Middle frontal gyrus (tissue), 1 donor: Measurements from ENCODE around the gene ENTHD1.

Experiments used
- DNase-seq: peaks from one replicate; pipeline ENCODE4 v3.0.0-alpha.2; 2015; ENCODE audit warnings: low spot score; ENCODE audit errors: extremely low spot score

The ENTHD1 gene

GRCh38 chr22:39800790-39801520, 92.6 kb downstream of the ENTHD1 start:
- no peak for DNase-seq

GRCh38 chr22:39797528-39798147, 95.9 kb downstream of the ENTHD1 start:
- no peak for DNase-seq

- DNase-seq, result no peak
Observed at GRCh38 chr22:39789788-39790187, 103.8 kb downstream of the ENTHD1 start.

GRCh38 chr22:39785232-39785631, 108.3 kb downstream of the ENTHD1 start:
- no peak for DNase-seq

GRCh38 chr22:39777716-39778454, 115.7 kb downstream of the ENTHD1 start:
- no peak for DNase-seq

- no peak for DNase-seq
Observed at GRCh38 chr22:39776295-39777009, 117.1 kb downstream of the ENTHD1 start.

GRCh38 chr22:39773976-39774539, 119.5 kb downstream of the ENTHD1 start:
- DNase-seq, result no peak

- DNase-seq, result no peak
Observed at GRCh38 chr22:39773503-39773902, 120.1 kb downstream of the ENTHD1 start.

GRCh38 chr22:39771486-39771885, 122.1 kb downstream of the ENTHD1 start:
- DNase-seq, result no peak

- DNase-seq, result no peak
Observed at GRCh38 chr22:39765661-39766060, 127.9 kb downstream of the ENTHD1 start.

- DNase-seq, result no peak
Observed at GRCh38 chr22:39765046-39765445, 128.5 kb downstream of the ENTHD1 start.

- no peak for DNase-seq
Observed at GRCh38 chr22:39763276-39763675, 130.3 kb downstream of the ENTHD1 start.

GRCh38 chr22:39750759-39751158, 142.8 kb downstream of the ENTHD1 start:
- no peak for DNase-seq

GRCh38 chr22:39748877-39749276, 144.7 kb downstream of the ENTHD1 start:
- DNase-seq, result no peak

- no peak for DNase-seq
Observed at GRCh38 chr22:39746600-39747262, 146.8 kb downstream of the ENTHD1 start.

GRCh38 chr22:39745789-39746188, 147.8 kb downstream of the ENTHD1 start:
- DNase-seq, result no peak

- DNase-seq, result no peak
Observed at GRCh38 chr22:39744353-39744752, 149.2 kb downstream of the ENTHD1 start.

GRCh38 chr22:39743935-39744334, 149.6 kb downstream of the ENTHD1 start:
- DNase-seq, result no peak

- no peak for DNase-seq
Observed at GRCh38 chr22:39739338-39740027, 154.1 kb downstream of the ENTHD1 start.

GRCh38 chr22:39738746-39739145, 154.8 kb downstream of the ENTHD1 start:
- no peak for DNase-seq
